M059J (cell line): ENCODE results near the gene SEMA3A. TPM values are rescaled to one million over a fixed set of nuclear protein-coding genes. Genes with fewer than 3 reads are reported as not detected.
"Not testable (repeated sequence)": the region's sequence is repeated elsewhere in the genome, so short reads cannot be mapped to it uniquely, and the experiment has no call there.

Experiments used
- DNase-seq: peaks from one replicate; pipeline ENCODE4 v3.0.0-alpha.2; 2012; ENCODE audit warnings: low read depth
- total RNA-seq: library from RNA; depleted of rRNA; stranded (reverse); fragments of >200 nt; shearing (Covaris generic); gene quantifications from 2 replicates; pipeline ENCODE4 v1.2.3, GENCODE V29; 2014; rRNA removed

The SEMA3A gene
- total RNA-seq = 13.6 and 20.1 TPM in 2 replicates

DNA sequence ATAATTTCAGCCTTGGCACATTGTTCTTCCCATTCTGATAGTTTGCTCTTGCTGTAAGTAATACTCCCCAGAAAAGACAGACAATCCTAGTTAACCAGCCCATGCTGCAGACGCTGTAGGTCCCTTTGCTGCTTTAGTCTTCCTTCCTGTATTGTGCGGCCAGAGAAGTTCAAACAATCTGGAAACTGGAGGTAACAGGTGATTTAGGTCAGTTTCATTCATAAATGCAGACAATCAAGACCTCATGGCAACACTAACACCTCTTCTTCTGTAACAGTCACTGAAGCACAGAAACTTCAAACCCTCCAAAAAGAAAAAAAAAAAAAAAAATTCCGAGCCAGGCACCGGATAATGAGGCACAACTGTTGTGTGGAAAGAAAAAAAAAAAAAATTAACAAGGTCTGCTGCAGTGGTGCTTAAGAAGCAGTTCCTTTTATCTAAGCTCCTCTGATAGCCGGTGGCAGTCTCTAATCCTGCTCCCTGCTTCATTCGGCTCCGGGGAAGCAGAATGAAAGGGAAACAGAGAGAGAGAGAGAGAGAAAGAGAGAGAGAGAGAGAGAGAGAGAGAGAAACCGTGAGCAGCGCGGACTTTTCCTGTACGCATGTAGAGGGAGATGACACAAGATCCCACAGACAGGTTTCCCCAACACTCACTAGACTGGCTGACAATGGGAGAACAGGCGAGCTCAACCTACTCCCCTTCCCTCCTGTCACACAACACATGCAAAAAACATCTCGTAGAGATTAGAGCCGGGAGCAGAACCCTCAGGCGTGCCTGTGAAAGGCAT, at the start of gene SEMA3A:
Gene SEMA3A, minus strand, starts transcription at position 306 of the 788 bp plus-strand sequence. Its CDS starts 203 bp downstream, at position 103.
- DNase-seq = peak; percentile 88

DNA sequence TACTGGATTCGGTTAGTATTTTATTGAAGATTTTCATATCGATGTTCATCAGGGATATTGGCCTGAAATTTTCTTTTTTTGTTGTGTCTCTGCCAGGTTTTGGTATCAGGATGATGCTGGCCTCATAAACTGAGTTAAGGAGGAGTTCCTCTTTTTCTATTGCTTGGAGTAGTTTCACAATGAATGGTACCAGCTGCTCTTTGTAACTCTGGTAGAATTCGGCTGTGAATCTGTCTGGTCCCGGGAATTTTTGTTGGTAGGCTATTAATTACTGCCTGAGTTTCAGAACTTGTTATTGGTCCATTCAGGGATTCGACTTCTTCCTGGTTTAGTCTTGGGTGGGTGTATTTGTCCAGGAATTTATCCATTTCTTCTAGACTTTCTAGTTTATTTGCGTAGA, 48.4 kb upstream of the SEMA3A start:
- not testable (repeated sequence) for DNase-seq

GRCh38 chr7:84238596-84238995, 44.0 kb upstream of the SEMA3A start:
- DNase-seq = peak; percentile 26

- DNase-seq = peak; percentile 88
These were observed 43.1 kb upstream of the SEMA3A start for GRCh38 chr7:84237533-84238173.

- DNase-seq = peak; percentile 61
These were observed 41.8 kb upstream of the SEMA3A start for GRCh38 chr7:84236398-84236797.

GRCh38 chr7:84232646-84233045, 38.1 kb upstream of the SEMA3A start:
- peak; percentile 59 for DNase-seq

DNA sequence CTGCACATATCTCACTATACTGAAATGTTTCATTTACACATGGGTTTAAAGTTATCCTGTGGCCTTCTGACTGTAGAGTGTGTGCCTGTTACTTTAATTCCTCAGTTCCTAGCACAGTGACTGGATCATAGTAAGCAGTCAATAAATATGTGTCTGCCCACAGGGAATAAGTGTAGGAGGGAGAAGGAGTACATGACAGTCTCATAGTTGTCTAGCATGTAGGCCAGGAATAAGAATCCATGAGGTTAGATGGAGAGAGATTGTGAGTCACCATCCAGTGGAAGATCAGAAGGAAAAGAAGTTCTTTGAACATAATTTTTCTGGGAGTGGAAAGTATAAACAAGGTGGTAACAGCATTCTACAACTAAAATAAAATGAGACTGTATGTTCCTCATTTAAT, 36.6 kb upstream of the SEMA3A start:
- DNase-seq = peak; percentile 78

DNA sequence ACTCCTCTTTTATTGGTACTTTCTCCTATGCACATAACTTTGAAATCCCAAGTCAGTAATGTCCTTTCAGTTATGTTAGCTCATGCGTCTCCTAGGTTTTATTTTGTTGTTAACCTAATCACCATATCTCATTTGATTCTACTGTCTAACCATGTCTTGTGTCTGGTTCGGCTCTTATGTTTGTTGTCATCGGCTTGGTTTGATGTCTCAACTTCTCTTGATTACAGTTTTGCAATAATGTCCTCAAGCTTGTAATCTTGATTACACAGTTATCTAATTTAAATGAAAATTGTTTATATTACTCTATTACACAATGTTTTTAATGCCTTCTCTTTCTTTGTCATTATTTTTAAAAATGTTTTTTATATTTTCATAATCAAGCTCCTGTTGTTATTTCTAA, 35.9 kb upstream of the SEMA3A start:
- DNase-seq = no peak

DNA sequence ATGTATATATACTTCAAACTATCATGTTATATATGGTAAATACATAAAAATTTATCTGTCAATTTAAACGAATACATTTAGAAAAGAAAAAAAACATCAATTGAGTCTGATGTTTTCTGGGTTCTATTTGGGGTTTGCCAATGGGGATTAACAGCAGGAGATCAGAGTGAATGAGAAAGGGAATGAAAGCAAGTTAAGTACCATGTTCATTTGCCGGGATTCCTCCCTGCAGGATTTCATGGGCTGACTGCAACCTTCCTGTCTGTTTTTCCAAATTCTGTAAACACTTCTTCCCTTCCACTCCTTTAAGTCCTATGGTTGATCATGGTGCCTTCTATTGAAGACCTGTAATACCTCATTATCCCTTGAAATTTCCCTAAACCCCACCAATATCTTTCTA, 33.9 kb upstream of the SEMA3A start:
- DNase-seq = no peak

DNA sequence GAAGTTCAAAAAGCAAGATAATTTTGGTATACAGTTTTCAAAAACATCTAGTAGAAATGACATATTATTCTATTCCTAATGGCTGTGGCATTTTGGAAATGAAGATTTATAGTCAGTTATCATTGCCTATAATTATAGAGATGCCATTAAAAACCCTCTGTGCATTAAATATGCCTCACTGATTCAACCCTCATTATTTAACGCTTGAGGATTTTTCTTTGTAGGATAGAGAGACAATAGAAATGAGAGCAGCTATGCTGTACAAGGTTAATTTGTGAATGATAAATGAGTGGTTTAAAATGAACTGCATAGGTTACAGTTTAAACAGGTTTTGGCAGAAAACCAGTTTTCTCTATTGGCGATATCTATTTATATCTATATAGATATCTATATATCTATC, 32.2 kb upstream of the SEMA3A start:
- no peak for DNase-seq

GRCh38 chr7:84224505-84224904, 29.9 kb upstream of the SEMA3A start:
- no peak for DNase-seq

GRCh38 chr7:84219310-84219709, 24.7 kb upstream of the SEMA3A start:
- peak; percentile 57 for DNase-seq

DNA sequence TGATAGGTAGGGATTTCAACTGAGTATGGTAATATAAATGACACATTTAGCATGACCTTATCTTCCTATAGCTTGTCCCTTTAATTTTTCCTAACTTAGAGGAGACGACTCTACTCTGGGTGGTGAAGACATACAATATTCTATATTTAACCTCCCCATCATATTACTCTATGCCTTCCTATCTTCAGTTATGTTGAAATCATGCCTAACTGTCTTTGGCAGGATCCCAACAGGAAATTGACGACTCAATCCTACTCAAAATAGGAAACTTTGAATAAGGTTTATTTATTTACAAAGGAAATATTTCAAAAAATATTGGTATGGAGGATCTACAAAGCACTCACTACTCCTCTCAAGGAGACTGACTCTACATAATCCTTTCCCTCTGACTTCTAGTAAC, 24.1 kb upstream of the SEMA3A start:
- peak; percentile 60 for DNase-seq

GRCh38 chr7:84216472-84216871, 21.9 kb upstream of the SEMA3A start:
- peak; percentile 70 for DNase-seq

GRCh38 chr7:84214757-84215156, 20.2 kb upstream of the SEMA3A start:
- DNase-seq = not testable (repeated sequence)

DNA sequence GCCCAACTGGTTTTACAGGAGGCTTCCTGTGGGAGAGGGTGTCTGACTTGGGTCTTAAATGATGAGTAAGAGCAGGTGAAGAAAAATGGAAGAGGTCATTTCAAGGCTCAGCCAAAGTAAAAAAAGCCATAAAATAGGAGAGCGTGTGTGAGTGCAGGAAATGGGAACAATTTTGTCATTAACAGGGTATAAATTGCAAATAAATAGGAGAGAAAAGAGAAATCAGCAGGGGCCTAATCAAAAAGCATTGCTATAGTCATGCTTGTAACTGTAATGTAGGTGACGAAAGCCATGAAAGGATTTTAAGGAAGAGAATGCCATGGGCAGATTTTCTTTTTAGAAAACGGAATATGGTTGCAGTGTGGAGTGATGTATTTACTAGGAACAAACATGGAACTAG, 15.7 kb upstream of the SEMA3A start:
- DNase-seq = no peak

DNA sequence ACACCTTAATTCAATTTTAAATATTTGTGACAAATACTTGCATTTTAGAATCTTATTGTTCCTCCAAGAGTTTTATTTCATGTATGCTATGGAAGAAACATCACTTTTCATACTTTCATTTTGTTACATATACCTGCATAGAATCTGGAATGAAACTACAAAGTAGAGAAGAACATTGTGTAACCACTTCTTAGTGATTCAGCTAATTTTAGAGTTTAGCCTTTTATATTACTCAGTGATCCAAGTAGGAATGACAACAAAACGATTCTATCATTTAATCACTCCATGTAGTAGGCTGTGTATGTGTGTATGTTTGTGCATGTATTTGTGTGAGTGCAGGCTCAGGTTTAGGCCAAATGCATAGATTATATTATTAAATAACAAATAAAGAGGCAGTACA, 14.4 kb upstream of the SEMA3A start:
- DNase-seq = no peak

- DNase-seq = no peak
These were observed 13.0 kb upstream of the SEMA3A start for GRCh38 chr7:84207615-84208014.

DNA sequence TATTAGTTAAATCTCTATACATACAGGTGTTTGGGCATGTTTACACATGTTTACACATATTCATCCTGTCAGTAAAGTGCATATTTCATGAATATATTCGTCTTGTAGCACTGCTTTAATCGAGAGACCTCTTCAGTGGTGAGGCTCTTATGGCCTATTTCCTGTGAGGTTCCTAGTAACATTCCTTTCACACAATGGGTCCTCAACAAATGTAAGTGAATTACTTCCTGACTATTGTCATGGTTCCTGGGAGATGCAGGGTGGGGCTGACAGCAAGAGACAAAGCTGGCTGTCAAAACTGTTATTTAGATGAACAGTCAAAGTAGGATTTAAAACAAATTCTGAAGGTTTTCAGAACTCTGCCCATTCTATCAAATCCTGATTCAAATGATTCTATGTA, 12.4 kb upstream of the SEMA3A start:
- no peak for DNase-seq

- no peak for DNase-seq
These were observed 10.1 kb upstream of the SEMA3A start for GRCh38 chr7:84204655-84205054.

DNA sequence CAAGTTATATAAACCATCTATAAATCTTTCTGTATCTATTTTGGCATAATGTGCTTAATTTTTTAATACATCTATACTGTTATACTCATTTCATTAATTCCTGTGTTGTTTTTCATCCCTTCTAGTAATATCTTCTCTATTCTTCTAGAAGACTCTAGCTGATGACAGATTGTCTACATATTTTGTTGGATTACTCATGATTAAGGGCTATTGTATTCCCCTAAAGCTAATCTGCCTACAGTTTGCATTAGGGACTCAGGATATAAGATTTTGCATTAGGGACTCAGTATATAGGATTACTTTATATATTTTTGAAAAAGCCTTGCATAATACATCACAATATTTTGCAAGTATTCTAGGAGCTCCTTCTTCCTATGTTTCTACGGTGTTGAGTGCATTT, 8.3 kb upstream of the SEMA3A start:
- no peak for DNase-seq

DNA sequence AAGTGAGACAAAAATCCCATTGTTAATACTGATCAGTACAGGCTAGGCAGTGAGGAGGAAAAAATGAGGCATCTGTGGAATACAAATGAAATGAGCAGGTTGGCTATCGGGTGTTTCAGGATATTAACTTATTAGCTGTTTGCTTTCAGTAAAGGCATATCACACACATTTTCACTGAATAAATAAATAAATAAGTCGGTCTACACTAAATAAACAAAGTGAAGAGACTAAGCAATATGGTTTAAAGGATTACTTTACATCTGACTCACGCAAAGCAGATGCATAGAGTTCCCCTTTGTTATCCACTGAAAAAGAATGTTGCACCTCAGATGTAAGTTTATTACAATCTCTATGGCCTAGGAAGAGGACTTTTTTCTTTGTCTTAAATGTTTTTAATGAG, 6.3 kb upstream of the SEMA3A start:
- no peak for DNase-seq

- no peak for DNase-seq
These were observed 4.6 kb upstream of the SEMA3A start for GRCh38 chr7:84199216-84199615.
